B cell (primary cell): ENCODE measurements around the gene TBCEL. TPM values are rescaled to one million over a fixed set of nuclear protein-coding genes. Genes with fewer than 3 reads are reported as not detected.

Experiments used
- ATAC-seq: fragments of 200-7000 bp; cut with Tn5 transposase; one replicate; pipeline ENCODE4 v1.10.0; 2021; ENCODE audit warnings: low read depth, mild to moderate bottlenecking, moderate number of reproducible peaks, moderate library complexity
- CTCF ChIA-PET: fragments of 350-600 bp; sonication (Branson Sonifier 250); formaldehyde crosslinking; loops from one replicate; lab custom pipeline; 2021; ENCODE audit warnings: antibody characterized with exemption, inconsistent platforms; lab: Charles Lee
- POLR2A ChIA-PET: fragments of 350-600 bp; sonication (Branson Sonifier 250); formaldehyde crosslinking; loops from one replicate; lab custom pipeline; 2021; ENCODE audit warnings: antibody characterized with exemption; lab: Charles Lee
- DNase-seq: peaks from one replicate; pipeline ENCODE4 v3.0.0; 2013
- H2AFZ ChIP-seq: 2 replicates; pipeline ENCODE4 v1.6.1; 2012; ENCODE audit warnings: mild to moderate bottlenecking, low read depth, low read length; ENCODE audit not compliant: insufficient read depth, poor library complexity, severe bottlenecking
- H3K27ac ChIP-seq, 2 donors: 1 replicate in 1 of 2; 2 replicates in 1 of 2; pipeline ENCODE4 v1.5.1; 2012 to 2013; ENCODE audit warnings: low read length in 2 of 2, mild to moderate bottlenecking in 2 of 2, moderate library complexity in 1 of 2
- H3K27me3 ChIP-seq, 4 experiments: fragments of 200-600 bp in 1 of 4; sonication (generic) in 1 of 4; replicated peaks in 1 of 4; 1 replicate in 2 of 4; 2 replicates in 2 of 4; pipeline versions ENCODE4 v1.6.1 to v1.7.0; 2013 to 2016; ENCODE audit warnings: low read length in 3 of 4, mild to moderate bottlenecking in 2 of 4, mixed read lengths in 1 of 4, moderate library complexity in 1 of 4; ENCODE audit not compliant: insufficient read depth in 4 of 4, control insufficient read depth in 3 of 4; ENCODE audit errors: control extremely low read depth in 1 of 4
- H3K36me3 ChIP-seq, 2 experiments: replicated peaks in 1 of 2; 1 replicate in 1 of 2; 2 replicates in 1 of 2; pipeline versions ENCODE4 v1.6.1 to v1.7.1; 2013; ENCODE audit warnings: low read length in 1 of 2; ENCODE audit not compliant: insufficient read depth in 2 of 2, control insufficient read depth in 1 of 2; ENCODE audit errors: control extremely low read depth in 1 of 2, extremely low read depth in 1 of 2
- H3K4me1 ChIP-seq, 2 donors: fragments of 200-600 bp in 1 of 2; sonication (generic) in 1 of 2; 1 replicate in 1 of 2; 2 replicates in 1 of 2; pipeline versions ENCODE4 v1.5.1 to v1.6.1; 2013 to 2017; ENCODE audit warnings: low read length in 2 of 2; ENCODE audit not compliant: control insufficient read depth in 2 of 2, insufficient read depth in 2 of 2
- H3K4me2 ChIP-seq: replicated peaks from 2 replicates; pipeline ENCODE3; 2012; ENCODE audit warnings: mild to moderate bottlenecking, low read depth, low read length; ENCODE audit not compliant: poor library complexity, severe bottlenecking
- H3K4me3 ChIP-seq, 5 experiments: fragments of 200-600 bp in 1 of 5; sonication (generic) in 1 of 5; 1 replicate in 3 of 5; 2 replicates in 2 of 5; pipeline versions ENCODE4 v1.5.1 to v1.7.0; 2011 to 2016; ENCODE audit warnings: low read length in 4 of 5, mild to moderate bottlenecking in 4 of 5, low read depth in 2 of 5, control low read depth in 1 of 5, moderate library complexity in 1 of 5; ENCODE audit not compliant: insufficient read depth in 1 of 5; ENCODE audit errors: control extremely low read depth in 1 of 5, extremely low read depth in 1 of 5
- H3K79me2 ChIP-seq: fragments of 200-600 bp; sonication (generic); one replicate; pipeline ENCODE4 v1.6.0; 2016; ENCODE audit warnings: low read length; ENCODE audit not compliant: control insufficient read depth, insufficient read depth
- H3K9ac ChIP-seq: fragments of 200-600 bp; sonication (generic); 2 replicates; pipeline ENCODE4 v1.6.1; 2017; ENCODE audit warnings: mild to moderate bottlenecking, low read length, moderate library complexity
- H3K9me3 ChIP-seq, 3 donors: one replicate each; pipeline versions ENCODE4 v1.6.1 to v1.7.1; 2013; ENCODE audit warnings: low read length in 2 of 3; ENCODE audit not compliant: control insufficient read depth in 2 of 3, insufficient read depth in 1 of 3; ENCODE audit errors: control extremely low read depth in 1 of 3
- H4K20me1 ChIP-seq: 2 replicates; pipeline ENCODE4 v1.6.0; 2012; ENCODE audit warnings: mild to moderate bottlenecking, low read length; ENCODE audit not compliant: insufficient read depth, control insufficient read depth, poor library complexity, severe bottlenecking
- H3K27ac Mint-ChIP-seq: one replicate; pipeline ENCODE4 v1.8.0; 2021; ENCODE audit warnings: mixed read lengths
- H3K27me3 Mint-ChIP-seq: one replicate; pipeline ENCODE4 v1.8.0; 2021; ENCODE audit warnings: mixed read lengths
- H3K4me1 Mint-ChIP-seq: one replicate; pipeline ENCODE4 v1.8.0; 2021; ENCODE audit warnings: mixed read lengths
- H3K4me3 Mint-ChIP-seq: one replicate; pipeline ENCODE4 v1.8.0; 2021; ENCODE audit warnings: mixed read lengths
- H3K9me3 Mint-ChIP-seq: one replicate; pipeline ENCODE4 v1.8.0; 2022; ENCODE audit warnings: mixed read lengths; ENCODE audit not compliant: insufficient read depth
- CTCF ChIP-seq: fragments of 200-600 bp; IDR thresholded peaks from one replicate; pipeline ENCODE4 v1.8.0; 2022; ENCODE audit warnings: antibody characterized with exemption, mild to moderate bottlenecking
- EZH2 ChIP-seq: IDR thresholded peaks from 2 replicates; pipeline ENCODE4 v1.6.1; 2012; ENCODE audit warnings: borderline replicate concordance, low read depth, mild to moderate bottlenecking, moderate library complexity, low read length; ENCODE audit not compliant: insufficient read depth, poor library complexity, severe bottlenecking
- WGBS: methylation state at CpG from one replicate; pipeline ENCODE4 v1.1.5; 2013; ENCODE audit warnings: missing lambda C conversion rate; ENCODE audit not compliant: insufficient coverage; 5-methylcytosine and 5-hydroxymethylcytosine counted together
- intact Hi-C: fragments of 100-400 bp; cut with micrococcal nuclease; formaldehyde crosslinking; loops from one replicate; pipeline ENCODE4 v1.10.0; 2022
- polyA plus RNA-seq: library from polyadenylated mRNA; depleted of rRNA; stranded (reverse); fragments of >200 nt; gene quantifications from 2 replicates; pipeline ENCODE4 v1.2.3, GENCODE V29; 2012
- total RNA-seq, 2 donors: library from RNA; stranded (reverse); fragments of 120-200 nt in 1 of 2; gene quantifications; 1 replicate in 1 of 2; 2 replicates in 1 of 2; pipeline versions ENCODE4 v1.2.3 to v1.2.4, GENCODE V29; 2013 to 2022

The TBCEL gene
- total and polyA plus RNA-seq, 2 donors (not counting 1 experiment from before 2014, with no cell fraction given): 3.5 to 22.8 TPM

GRCh38 chr11:121082670-121083069, 58.8 kb downstream of the TBCEL start:
- intact Hi-C loops: no loop called here
- Mint-ChIP-seq H3K9me3 (no peaks in the 10 kb centered on the region), H3K4me1 (no peaks in the 10 kb centered on the region), H3K27ac (no peak overlapping the region), H3K27me3 (no peaks in the 10 kb centered on the region), H3K4me3 (no peak overlapping the region)
- Histone ChIP-seq H2AFZ (no peak overlapping the region), H3K4me3 (no peak overlapping the region), H3K9ac (no peak overlapping the region), H3K9me3 (no peaks in the 10 kb centered on the region), H3K36me3 (peaks cover 0 to 16% of the 10 kb centered on the region in 2 experiments), H3K4me1 (no peaks in the 10 kb centered on the region), H4K20me1 (no peaks in the 10 kb centered on the region), H3K27me3 (no peaks in the 10 kb centered on the region), H3K4me2 (no peak overlapping the region), H3K79me2 (no peaks in the 10 kb centered on the region), H3K27ac (no peak overlapping the region)
- no peak for TF ChIP-seq CTCF
- TF ChIP-seq EZH2: no peak
- ATAC-seq (no peak), DNase-seq (no peak)
- ChIA-PET CTCF (no interaction called here), POLR2A (no interaction called here)
- WGBS: 100% methylated on average over 1 of the region's 1 CpG

GRCh38 chr11:121086866-121087265, 63.0 kb downstream of the TBCEL start:
- Histone ChIP-seq H3K27ac (no peak overlapping the region), H3K4me3 (no peak overlapping the region), H3K4me2 (no peak overlapping the region), H3K4me1 (no peaks in the 10 kb centered on the region), H3K36me3 (peaks cover 0 to 16% of the 10 kb centered on the region in 2 experiments), H3K79me2 (no peaks in the 10 kb centered on the region), H3K9me3 (no peaks in the 10 kb centered on the region), H4K20me1 (no peaks in the 10 kb centered on the region), H2AFZ (no peak overlapping the region), H3K9ac (no peak overlapping the region), H3K27me3 (no peaks in the 10 kb centered on the region)
- no peak for TF ChIP-seq EZH2
- TF ChIP-seq CTCF: no peak
- peaks cover 4% of the 10 kb centered on the region for H3K4me1 Mint-ChIP-seq
- H3K4me3 Mint-ChIP-seq: no peak overlapping the region
- H3K27me3 Mint-ChIP-seq: no peaks in the 10 kb centered on the region
- H3K9me3 Mint-ChIP-seq: no peaks in the 10 kb centered on the region
- DNase-seq: no peak
- H3K27ac Mint-ChIP-seq: no peak overlapping the region
- ATAC-seq: no peak
- no CpG with 5 or more reads among the region's 4 CpGs for WGBS
- ChIA-PET POLR2A (no interaction called here), CTCF (no interaction called here)
- intact Hi-C loops: no loop called here
